Measurements from ENCODE around the gene POU2F2.

Gene POU2F2

DNA sequence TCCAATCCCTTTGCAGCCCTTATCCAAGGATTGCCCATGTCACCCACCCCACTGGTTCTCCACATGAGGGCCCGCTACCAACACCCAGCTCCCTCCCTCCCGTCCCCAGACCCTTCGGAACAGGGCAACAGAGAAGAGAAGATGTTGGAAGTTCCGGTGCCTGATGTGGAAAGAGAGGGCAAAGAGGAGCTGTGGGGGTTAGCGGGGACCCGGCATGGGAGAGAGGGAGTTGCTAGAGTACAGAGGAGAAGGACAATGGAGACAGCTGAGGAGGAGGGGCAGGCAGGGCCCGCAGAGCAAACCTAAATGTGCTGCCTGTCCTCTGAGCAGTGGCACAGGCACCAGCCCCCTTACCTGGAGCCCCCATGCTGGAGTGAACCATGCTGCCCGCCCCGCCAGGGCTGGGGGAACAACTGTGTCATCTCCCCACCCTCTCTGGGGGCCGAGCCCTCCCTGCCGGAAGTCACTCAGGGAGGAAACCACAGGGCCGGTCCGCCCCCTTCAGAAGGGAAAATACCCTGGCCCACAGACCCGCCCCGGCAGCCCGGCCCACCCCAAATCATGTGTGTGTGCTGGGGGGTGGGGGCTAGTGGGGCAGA lies at the start of gene POU2F2:
TSS of gene POU2F2 (minus strand) at position 417 of the 599 bp plus-strand sequence. CDS start at position 382, 35 bp downstream.
- no peak for DNase-seq (ENCODE audit: low spot score)

DNA sequence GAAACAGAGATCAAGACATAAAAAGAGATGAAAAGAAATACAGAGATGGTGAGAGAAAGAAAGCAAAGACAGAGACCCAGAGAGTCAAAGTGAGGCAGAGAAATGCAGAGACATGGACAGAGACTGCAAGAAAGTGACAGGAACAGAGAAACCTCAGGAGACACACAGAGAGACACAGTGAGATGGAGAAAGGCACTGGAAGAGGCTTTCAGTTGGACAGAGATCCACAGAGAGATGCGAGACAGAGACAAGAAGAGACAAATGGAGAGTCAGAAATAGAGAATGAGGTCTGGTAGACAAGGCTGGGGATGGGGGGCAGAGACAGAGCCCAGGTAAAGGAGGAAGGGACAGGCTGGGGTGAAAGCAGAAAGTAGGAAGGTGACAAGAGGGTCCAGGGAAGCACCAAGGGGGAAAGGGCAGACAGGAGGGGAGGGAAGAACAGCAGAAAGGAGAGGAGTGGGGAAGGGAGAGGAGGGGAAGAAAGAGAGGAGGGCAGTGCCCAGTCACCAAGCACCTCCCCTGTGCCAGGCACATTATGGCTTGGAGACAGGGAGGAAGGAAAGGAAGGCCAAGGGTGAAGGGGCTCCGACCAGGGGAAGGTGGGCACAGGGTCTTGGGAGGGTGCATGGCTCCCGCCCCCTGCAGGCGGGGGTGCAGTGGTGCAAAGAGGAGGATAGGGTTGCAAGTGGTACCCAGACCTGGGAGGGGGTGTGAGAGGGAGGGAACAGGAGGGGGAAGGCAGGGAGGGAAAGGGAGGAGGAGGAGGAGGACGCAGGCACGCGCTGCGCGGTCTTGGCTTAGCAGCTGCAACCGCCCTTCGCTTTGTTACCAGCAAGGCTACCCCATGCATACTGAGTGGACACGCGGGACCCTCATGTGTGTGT lies 46.8 kb upstream of the POU2F2 start:
- DNase-seq (ENCODE audit: low spot score) = no peak

DNA sequence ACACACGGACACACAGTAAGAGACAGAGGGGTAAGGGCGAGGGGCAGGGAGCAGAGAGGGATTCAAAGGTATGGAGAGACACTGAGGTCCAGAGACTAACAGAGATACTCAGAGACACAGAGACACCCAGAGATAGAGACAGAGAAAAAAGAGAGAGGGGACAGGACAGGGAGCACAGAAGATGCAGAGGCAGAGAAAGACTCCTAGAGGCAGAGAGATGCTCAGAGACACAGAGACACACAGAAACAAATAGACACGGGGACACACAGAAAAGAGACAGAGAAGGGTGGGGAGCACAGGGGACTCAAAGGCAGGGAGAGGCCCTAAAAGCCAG lies 45.4 kb upstream of the POU2F2 start:
- DNase-seq (ENCODE audit: low spot score) = no peak

DNA sequence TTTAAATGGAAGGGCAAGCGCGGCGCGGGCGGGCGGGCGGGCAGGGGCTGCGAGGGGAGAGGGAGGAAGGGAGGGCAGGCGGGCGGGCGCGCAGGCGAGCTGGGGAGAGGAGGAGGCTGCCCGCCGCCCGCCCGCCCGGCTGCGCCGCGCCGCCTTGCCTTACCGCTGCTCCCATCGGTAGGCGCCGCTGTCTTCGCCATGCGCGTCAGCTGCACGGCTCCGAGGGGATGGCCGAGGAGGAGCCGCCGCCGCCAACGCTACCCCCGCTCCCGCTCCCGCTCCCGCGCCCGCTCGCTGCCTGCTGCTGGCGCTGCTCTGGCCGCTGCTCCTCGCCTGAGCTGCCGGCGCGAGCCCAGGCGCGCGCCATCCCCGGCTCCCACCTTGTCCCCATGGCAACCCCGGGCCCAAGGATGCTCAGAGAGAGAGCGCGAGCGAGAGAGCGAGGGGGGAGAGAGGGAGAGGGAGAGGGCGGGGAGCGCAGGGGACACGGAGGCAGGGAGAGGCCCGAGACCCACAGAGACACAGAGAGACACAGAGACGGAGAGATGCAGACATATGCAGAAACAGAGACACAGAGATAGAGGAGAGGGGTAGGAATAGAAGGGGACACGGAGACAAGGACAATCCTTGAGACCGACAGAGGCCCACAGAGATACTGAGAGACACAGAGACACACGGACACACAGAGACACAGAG lies 44.9 kb upstream of the POU2F2 start:
- no peak for DNase-seq (ENCODE audit: low spot score)

DNA sequence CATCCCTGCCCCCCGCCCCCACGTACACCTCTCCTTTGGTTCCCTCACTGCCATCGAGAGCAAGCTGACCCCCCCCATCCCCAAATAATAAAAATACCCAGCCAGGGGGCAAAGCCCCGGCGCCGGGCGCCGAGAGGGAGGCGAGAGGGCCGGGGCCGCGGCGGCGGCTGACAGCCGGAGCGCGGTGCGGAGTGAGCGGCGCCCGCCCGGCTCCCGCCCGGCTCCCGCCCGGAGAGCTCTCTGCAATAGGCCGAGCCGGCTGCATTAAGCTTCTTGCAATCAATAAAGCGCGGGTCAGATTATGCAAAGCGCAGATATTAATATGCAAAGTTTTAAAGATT lies 44.4 kb upstream of the POU2F2 start:
- no peak for DNase-seq (ENCODE audit: low spot score)

DNA sequence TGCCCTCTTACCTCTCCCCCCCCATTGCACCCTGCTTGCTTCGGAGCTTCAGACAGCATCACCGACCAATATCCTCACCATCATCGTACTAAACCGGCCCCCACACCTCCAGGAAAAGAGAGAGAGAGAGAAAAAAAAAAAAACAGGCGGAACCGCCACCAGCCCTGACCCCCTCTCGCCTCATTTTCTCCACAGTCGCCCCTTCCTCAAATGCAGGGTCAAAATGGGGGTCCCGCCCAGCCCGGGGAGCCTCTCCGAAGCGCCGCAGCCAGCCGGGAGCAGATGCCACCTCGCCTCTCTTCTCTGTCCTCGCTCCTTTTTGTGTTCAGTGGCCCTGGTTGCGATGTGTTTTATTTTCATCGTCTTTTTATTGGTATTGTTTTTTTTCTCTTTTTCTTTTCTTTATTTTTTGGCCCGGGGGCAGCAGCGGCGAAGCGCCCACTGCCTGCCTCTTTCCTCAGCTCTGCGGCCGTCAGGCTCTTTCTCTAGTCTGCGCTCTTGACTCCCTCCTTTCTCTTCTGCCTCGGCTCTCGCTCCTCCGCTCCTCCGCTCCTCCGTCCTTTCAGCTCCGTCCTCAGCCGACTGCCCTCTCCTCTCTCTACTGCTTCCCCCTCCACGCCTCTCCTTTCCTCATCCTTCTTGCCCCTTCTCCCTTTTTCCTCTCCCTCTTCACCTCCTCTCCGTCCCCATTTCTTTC lies 43.9 kb upstream of the POU2F2 start:
- DNase-seq (ENCODE audit: low spot score) = no peak

DNA sequence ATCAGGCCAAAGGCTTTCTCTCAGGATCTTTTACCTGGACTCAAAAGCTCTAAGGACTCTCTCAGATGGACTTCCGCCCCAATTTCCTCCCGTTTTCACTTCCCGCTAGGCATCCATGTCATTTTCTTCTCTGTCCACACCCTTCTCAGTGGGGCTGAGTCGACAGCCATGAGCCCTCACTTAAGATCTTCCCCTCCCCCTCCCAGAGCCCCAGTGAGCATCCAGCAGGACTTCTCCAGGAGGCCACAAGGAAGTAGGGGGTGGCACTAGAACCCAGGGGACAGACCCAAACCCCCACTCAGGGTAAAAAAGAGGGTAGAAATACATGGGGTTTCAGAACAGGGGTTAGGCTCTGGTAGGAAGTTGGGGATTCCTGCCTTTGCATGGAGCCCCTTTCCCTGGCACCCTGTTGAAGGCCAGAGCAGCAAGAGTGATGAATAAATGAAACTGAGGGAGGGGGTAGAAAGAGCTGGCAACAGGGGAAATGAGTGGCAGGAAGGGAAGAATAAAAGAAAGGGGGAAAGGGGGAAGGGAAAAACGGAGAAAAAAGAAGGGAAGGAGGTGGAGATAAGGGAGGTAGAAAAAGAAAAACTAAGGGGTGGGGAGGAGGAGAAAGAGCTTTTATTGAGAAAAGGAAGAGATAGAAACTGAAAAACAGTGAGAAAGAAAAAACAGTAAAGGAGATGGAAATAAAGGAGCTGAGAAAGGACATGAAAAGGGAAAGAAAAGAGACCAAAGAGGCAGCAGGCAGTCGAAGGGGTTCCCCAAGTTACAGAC lies 42.9 kb upstream of the POU2F2 start:
- DNase-seq (ENCODE audit: low spot score) = no peak

DNA sequence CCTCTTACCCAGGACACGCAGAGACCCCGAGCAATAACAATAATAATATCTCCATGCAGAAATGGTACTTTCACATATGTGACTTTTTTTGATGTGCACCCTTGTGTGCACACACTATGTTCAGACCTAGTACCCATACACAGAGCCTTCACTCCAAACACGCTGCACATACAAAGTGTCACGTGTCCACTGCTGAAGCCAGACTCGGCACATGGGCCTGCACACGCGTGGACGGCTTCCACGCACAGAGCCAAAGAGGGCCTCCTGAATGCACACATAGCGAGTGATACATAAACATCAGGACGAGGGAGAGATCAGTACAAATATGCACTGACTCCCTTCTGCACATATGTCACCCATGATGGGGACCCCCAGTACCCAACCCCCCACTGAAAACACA lies 41.9 kb upstream of the POU2F2 start:
- no peak for DNase-seq (ENCODE audit: low spot score)

DNA sequence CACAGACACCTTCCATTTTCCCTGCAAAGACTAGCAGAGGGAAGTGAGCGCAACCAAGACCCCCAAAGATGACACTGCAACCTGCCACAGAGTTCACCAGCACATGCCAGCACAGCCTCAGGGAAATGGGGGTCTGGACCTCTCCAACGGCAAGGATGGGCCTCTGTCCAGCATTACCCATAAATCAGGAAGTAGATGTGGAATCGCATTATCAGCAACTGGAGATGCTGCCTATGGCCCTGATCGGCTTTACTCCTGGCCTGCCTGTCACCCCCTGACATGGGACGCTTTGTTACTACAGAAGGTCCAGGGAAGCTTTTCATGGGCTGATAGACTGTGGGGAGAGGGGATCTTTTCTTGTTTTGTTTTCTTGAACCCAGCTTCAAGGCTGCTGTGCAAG lies 41.4 kb upstream of the POU2F2 start:
- DNase-seq (ENCODE audit: low spot score) = no peak

DNA sequence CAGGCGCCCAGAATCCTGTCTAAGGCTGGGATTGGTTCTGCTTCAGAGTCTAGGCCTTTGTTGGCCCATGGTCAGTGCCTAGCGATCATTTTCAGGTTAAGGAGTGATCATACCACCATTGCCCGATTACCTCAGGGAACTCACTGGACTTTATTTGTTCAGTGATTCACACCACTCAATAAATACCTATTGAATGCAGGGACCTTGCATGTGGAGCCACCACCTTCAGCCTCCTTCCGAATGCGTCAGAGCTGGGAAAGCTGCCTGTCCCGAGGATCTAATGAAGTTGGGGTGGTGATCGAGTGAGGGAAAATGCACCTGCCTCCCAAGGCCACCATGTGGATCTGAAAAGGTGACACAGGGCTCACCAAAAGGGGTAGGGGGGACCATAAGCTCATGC lies 40.0 kb upstream of the POU2F2 start:
- DNase-seq (ENCODE audit: low spot score) = no peak

DNA sequence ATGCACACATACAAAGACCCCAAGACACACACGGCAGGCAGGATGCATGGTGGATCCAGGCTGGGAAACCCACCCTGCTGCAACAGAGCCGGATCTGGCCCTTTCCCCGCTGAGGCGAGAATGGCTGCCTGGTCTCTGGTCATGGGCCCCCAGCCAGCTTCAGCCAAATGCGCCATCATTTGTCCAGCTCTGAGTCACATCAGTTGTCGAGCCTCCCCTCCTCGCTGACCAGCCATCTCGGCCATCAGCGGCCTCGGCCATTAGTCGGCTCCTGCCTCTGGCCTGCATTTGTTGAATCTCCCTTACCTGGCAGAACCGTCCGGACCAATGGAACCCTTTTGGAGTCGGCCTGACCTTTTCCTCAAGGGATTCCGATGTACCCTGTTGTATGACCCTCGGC lies 38.5 kb upstream of the POU2F2 start:
- DNase-seq (ENCODE audit: low spot score) = no peak

DNA sequence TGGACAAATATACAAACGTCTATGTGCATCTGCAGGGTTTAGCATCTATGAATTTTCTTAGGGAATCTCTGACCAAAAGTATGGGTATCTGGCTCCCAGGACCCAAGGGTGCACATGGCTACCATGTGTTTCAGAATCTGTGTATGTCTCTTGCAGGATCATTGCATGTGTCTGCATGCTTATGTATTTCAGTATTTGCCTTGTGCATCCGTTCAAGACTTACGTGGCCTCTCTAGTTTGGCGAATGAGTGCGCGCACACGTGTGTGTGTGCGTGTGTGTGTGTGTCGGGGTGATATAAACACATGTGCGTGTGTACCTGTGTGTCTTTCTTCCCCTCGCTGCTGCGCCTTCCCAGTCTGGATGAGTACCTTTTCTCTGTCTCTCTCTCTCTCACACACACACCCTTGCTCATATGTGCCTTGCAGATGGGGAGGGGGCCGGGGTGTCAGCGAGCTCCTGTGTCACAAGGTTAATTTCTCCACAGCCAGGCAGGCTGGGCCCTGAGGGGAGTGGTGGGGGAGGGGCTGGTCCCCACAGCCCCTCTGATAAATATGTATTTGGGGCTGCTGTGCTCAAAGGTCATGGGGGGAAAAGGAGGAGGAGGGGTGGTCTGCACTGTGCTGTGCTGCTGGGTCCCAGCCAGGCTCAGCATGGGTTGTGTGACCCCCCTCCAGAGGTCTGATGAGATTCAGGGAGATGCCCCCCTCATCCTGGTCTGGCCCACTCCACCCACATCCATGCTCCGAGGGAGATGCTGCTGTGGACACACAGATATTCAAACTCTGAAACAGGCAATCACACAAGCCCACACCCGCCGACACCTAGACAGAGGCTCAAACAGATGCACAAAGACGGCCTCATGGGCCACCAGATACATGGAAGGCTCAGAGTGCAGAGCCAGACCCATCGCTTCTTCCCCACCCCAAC lies 37.5 kb upstream of the POU2F2 start:
- DNase-seq (ENCODE audit: low spot score) = no peak

DNA sequence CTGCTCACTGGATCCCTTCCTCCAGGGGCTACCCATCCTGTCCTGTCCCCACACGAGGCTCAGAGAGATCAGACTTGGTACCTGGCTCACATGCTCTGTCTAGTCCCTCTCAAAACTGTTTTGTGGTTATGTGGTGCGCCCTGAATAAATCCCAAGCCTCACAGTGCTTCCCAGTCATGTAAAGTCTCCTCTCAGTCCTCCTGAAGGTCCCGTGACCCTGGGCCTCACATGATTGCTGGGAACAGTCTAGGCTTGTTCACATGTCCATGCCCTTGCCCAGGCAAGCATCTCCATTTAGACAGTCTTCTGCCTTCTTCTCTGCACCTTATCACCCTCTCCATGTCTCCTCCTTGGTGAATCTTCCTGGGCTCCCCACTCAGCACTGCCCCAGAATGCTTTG lies 36.0 kb upstream of the POU2F2 start:
- no peak for DNase-seq (ENCODE audit: low spot score)

DNA sequence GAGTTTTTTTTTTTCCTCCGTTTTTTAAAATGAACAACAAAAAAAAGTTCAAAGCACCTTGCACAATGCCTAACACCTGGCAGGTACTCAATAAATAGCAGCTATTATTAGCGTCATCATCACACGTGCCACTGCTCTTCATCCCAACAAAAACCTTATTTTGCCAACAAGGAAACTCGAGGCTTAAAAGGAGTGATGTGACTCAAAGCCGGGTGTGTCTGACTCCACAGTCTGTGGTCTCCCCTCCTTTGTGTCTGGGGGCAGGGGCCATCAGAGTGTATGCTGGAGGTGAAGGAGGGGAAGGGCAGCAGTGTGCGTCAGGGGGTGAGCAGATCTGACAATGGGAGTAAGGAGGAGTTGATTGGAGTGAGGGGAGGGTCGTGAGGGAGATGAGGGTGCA lies 34.1 kb upstream of the POU2F2 start:
- DNase-seq (ENCODE audit: low spot score) = no peak

DNA sequence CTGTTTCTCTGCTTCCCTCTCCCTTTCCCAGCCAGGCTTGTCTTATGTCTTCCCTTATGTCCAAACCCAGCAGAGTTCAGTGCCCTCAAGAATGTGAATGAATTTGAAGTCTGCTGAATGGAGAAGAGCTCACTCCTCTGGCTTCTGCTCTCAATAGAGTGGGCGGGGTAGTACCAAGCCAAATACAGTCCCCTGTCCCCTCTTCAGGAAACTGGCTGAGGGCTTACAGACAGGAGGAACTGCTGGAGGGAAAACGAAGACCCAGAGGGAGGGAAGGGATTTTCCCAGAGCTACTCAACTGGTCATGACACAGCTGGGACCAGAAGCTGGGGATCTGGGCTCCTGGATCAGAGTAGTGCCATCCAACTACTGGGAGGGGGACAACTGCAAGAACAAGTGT lies 32.9 kb upstream of the POU2F2 start:
- no peak for DNase-seq (ENCODE audit: low spot score)

DNA sequence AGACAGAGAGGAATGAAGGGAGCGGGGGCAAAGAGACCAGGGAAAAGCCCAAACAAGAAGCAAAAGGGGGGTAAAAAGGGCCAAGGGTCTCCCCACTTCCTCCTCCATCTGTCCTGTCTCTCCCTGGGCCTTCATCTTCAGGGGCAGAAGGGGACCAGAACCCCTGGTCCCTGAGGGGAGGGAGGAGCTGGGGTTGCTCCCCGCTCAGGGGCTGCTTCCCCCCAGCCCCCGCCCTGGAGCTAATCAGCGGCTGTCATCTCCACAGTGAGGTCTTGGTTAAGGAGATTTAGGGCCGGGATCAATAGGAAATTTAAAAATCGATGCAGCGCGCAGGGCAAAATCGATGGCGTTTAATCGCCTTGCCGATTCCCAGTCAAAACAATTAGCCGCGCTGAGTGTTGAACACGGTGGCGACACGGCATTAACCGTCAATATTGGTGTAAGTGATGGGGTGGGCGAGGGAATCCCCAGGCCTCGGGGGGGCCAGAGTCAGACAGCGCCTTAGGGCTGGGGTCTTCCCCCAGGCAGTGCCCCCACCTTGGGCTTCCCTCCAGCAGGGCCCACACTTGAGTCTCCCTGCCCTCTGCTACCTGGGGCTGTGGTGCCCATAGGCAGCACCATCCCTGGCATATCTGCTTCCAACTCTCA lies 29.5 kb upstream of the POU2F2 start:
- DNase-seq (ENCODE audit: low spot score) = no peak

DNA sequence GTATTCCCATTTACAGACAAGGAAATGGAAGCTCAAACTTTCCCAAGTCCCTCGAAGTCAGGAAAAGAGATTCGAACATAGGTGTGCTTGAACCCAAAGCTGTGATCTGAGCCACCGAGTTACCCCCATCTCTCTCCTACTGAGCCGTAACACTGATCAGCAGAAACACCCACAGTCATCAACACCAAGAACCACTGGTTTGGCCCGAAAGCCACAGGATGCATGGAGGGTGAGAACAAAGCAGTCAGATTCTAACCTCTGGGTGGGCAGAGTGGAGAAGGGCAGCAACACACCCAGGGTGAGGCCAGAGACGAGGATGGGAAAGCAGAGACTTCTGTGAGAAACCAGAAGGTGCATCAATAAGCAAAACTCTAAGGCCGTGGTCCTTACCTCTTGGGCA lies 27.7 kb upstream of the POU2F2 start:
- DNase-seq (ENCODE audit: low spot score) = no peak

DNA sequence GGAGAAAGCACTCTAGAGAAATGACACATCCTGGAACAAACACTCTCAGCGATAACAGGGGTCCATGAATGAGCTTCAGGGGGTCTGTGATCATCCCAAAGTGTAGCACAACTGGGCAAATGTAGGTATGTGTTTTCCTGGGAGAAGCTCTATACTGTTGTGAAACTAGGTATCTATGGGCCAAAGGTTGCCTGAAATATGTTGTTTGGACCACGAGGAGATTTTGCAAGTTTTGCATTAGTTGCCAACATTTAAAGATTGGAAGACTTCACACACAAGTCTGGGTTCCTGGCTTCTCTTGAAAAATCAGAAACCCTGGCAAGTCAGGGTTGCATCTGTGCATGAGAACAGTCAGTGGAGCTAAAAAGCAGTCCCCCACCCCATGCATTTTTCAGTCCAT lies 26.7 kb upstream of the POU2F2 start:
- DNase-seq (ENCODE audit: low spot score) = no peak

DNA sequence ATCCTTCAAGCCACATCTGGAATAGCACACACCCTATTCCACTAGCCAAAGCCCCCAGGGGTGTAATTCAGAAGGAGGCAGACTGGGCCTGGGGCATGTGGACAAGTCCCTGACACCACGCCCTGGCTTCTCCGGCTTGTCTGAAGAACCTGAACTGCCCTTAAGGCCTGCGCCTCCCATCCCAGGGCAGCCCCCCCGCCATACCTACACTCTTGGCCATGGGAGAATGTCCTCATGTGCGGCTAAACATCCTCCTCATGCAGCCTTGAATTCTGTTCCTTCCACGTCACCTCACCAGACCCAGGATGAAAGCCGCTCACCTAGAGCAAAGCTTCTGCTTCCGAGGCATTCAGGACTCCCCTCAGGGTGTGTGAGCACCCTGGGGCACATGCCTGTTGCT lies 24.3 kb upstream of the POU2F2 start:
- DNase-seq (ENCODE audit: low spot score) = no peak

DNA sequence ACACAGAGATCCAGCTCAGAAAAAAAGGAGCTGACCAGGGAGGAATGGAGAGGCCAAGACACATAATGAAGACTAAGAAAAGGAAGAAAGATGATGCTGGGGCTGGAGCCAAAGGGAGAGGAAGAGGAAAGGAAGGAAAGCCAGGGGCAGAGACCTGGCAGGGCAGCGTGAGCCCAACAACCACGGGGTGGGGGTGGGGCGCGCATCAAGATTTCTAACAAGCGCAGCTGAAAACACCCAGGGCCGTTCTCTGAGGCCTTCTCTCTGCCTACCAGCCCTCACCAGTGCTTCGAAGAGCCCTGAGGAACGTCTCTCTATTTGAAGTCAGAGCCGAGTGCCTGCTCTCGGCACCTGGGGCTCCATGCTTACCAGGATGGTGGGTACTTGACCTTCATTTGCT lies 23.6 kb upstream of the POU2F2 start:
- no peak for DNase-seq (ENCODE audit: low spot score)

Measured in hematopoietic multipotent progenitor cell treated with erythropoietin and hydrocortisone succinate and interleukin-3 and kit ligand, for 15 days (in vitro differentiated cells).